HepG2 (cell line): Measurements from ENCODE around the gene HOXD9. TPM values are rescaled to one million over a fixed set of nuclear protein-coding genes. Genes with fewer than 3 reads are reported as not detected.
A peak's percentile ranks its signal among the peaks of the same experiment; 100 is the strongest.

Experiments
- CBX2 ChIP-seq, 2 experiments: fragments of 200-600 bp in 1 of 2; sonication (generic); formaldehyde crosslinking in 1 of 2; IDR thresholded peaks; 2 replicates each; pipeline versions ENCODE4 v1.7.0 to v1.8.1; 2018 to 2022; ENCODE audit warnings: low read depth in 2 of 2, low read length in 1 of 2, mild to moderate bottlenecking in 1 of 2, missing genetic modification reagents in 1 of 2
- HOXA5 ChIP-seq: sonication (generic); formaldehyde crosslinking; IDR thresholded peaks from 2 replicates; pipeline ENCODE4 v1.4.0; 2020; ENCODE audit warnings: missing genetic modification reagents
- NCOA5 ChIP-seq: sonication (generic); formaldehyde crosslinking; IDR thresholded peaks from 2 replicates; pipeline ENCODE4 v1.4.0; 2020; ENCODE audit warnings: missing genetic modification reagents
- PATZ1 ChIP-seq: sonication (generic); formaldehyde crosslinking; IDR thresholded peaks from 2 replicates; pipeline ENCODE4 v1.4.0; 2020; ENCODE audit warnings: missing genetic modification reagents
- RNF2 ChIP-seq: fragments of 450-650 bp; conservative IDR thresholded peaks from 2 replicates; pipeline ENCODE4 v1.6.1; 2016; ENCODE audit warnings: low read depth
- SCMH1 ChIP-seq: sonication (generic); formaldehyde crosslinking; IDR thresholded peaks from 2 replicates; pipeline ENCODE4 v1.9.0; 2021; ENCODE audit warnings: missing genetic modification reagents, mild to moderate bottlenecking, borderline replicate concordance
- SOX13 ChIP-seq, 3 experiments: fragments of 450-650 bp in 1 of 3; sonication (generic) in 1 of 3; formaldehyde crosslinking in 1 of 3; IDR thresholded peaks in 2 of 3; conservative IDR thresholded peaks in 1 of 3; 2 replicates each; pipeline versions ENCODE4 v1.5.0 to v1.6.1; 2016 to 2020; ENCODE audit warnings: antibody characterized with exemption in 1 of 3, mild to moderate bottlenecking in 1 of 3, missing compliant biosample characterization in 1 of 3, missing genetic modification reagents in 1 of 3, moderate library complexity in 1 of 3
- SRF ChIP-seq: IDR thresholded peaks from 2 replicates; pipeline ENCODE4 v1.6.1; 2011; ENCODE audit warnings: mild to moderate bottlenecking, low read depth, low read length, moderate library complexity
- THAP11 ChIP-seq: IDR thresholded peaks from 2 replicates; pipeline ENCODE4 v1.6.1; 2016; ENCODE audit warnings: missing biosample characterization, missing genetic modification reagents
- ZBTB49 ChIP-seq: sonication (generic); formaldehyde crosslinking; IDR thresholded peaks from 2 replicates; pipeline ENCODE4 v1.4.0; 2020; ENCODE audit warnings: missing genetic modification reagents, borderline replicate concordance
- ZFP36 ChIP-seq: fragments of 150-350 bp; IDR thresholded peaks from 2 replicates; pipeline ENCODE4 v1.6.1; 2018; ENCODE audit warnings: borderline replicate concordance, low read length, low read depth; ENCODE audit not compliant: partially characterized antibody
- ZHX2 ChIP-seq, 2 experiments: sonication (generic) in 1 of 2; formaldehyde crosslinking in 1 of 2; IDR thresholded peaks; 2 replicates each; pipeline versions ENCODE4 v1.6.1 to v1.9.0; 2014 to 2022; ENCODE audit warnings: antibody characterized with exemption in 1 of 2, borderline replicate concordance in 1 of 2, inconsistent platforms in 1 of 2, low read depth in 1 of 2, missing genetic modification reagents in 1 of 2
- ZNF234 ChIP-seq: sonication (generic); formaldehyde crosslinking; conservative IDR thresholded peaks from 2 replicates; pipeline ENCODE4 v1.5.1; 2020; ENCODE audit warnings: mild to moderate bottlenecking, missing genetic modification reagents
- ZNF644 ChIP-seq: IDR thresholded peaks from 2 replicates; pipeline ENCODE4 v1.6.1; 2016; ENCODE audit warnings: low read depth
- ZNF839 ChIP-seq: sonication (generic); formaldehyde crosslinking; IDR thresholded peaks from 2 replicates; pipeline ENCODE4 v1.4.0; 2020; ENCODE audit warnings: missing genetic modification reagents, mild to moderate bottlenecking, borderline replicate concordance
- polyA plus RNA-seq, 8 experiments: library from polyadenylated mRNA; depleted of rRNA in 3 of 8; stranded (reverse) in 7 of 8; unstranded in 1 of 8; fragments of >200 nt; fragmentation: Illumina TruSeq in 4 of 8; extraction: Trizol in 4 of 8; gene quantifications; 2 replicates each; pipeline versions ENCODE4 v1.2.1 to v1.2.3, GENCODE V29; 2011 to 2016; ENCODE audit warnings: low read depth in 4 of 8, missing spikeins in 1 of 8, mixed read lengths in 1 of 8; ENCODE audit not compliant: insufficient read depth in 1 of 8
- total RNA-seq, 5 experiments: library from RNA; depleted of rRNA; stranded (reverse); fragments of >200 nt; fragmentation: Illumina TruSeq; extraction: Trizol; gene quantifications; 2 replicates each; pipeline ENCODE4 v1.2.3, GENCODE V29; 2016; ENCODE audit warnings: low read depth in 1 of 5

HOXD9 gene
- total and polyA plus RNA-seq, 2 of the 13 experiments (the other 11 are each of a cell fraction or from before 2014, with no cell fraction given): not detected

- TF ChIP-seq PATZ1 (CRISPR knock-in tag) (no peak), SRF (peak; percentile 86), SOX13 (IDR thresholded peaks at IDR 0.05) (0 out of 2 replicates have a peak, but pooled peaks have one; percentile 25), SOX13 (CRISPR knock-in tag; conservative IDR thresholded peaks at IDR 0.05 in 1 of 2, IDR thresholded peaks at IDR 0.05 in 1 of 2) (no peak), SCMH1 (peak; percentile 79; the same call in 1 of the 2 replicates), ZNF234 (CRISPR knock-in tag) (no peak), ZFP36 (peak; percentile 71), HOXA5 (CRISPR knock-in tag) (0 out of 2 replicates have a peak, but pooled peaks have one; percentile 22), NCOA5 (CRISPR knock-in tag) (no peak), RNF2 (peak; percentile 94), ZNF644 (CRISPR knock-in tag) (no peak), ZNF839 (CRISPR knock-in tag) (no peak), THAP11 (no peak), CBX2 (IDR thresholded peaks at IDR 0.05; ENCODE audit: low read depth, low read length) (peak; percentile 99), CBX2 (CRISPR knock-in tag; IDR thresholded peaks at IDR 0.05; ENCODE audit: low read depth) (peak; percentile 100), ZBTB49 (no peak), ZHX2 (IDR thresholded peaks at IDR 0.05; ENCODE audit: low read depth) (no peak), ZHX2 (CRISPR knock-in tag; IDR thresholded peaks at IDR 0.05; ENCODE audit: borderline replicate concordance) (no peak)
Observed at GRCh38 chr2:176096243-176096985, 26.1 kb upstream of the HOXD9 start (continued).
